Measurements from ENCODE around the gene MICAL2. TPM values are rescaled to one million over a fixed set of nuclear protein-coding genes. Genes with fewer than 3 reads are reported as not detected.
"Not testable (repeated sequence)": the region's sequence is repeated elsewhere in the genome, so short reads cannot be mapped to it uniquely, and the experiment has no call there.

Gene MICAL2
- total and polyA plus RNA-seq, 8 donors: 4.8 to 38.8 (median 26.5) TPM

DNA sequence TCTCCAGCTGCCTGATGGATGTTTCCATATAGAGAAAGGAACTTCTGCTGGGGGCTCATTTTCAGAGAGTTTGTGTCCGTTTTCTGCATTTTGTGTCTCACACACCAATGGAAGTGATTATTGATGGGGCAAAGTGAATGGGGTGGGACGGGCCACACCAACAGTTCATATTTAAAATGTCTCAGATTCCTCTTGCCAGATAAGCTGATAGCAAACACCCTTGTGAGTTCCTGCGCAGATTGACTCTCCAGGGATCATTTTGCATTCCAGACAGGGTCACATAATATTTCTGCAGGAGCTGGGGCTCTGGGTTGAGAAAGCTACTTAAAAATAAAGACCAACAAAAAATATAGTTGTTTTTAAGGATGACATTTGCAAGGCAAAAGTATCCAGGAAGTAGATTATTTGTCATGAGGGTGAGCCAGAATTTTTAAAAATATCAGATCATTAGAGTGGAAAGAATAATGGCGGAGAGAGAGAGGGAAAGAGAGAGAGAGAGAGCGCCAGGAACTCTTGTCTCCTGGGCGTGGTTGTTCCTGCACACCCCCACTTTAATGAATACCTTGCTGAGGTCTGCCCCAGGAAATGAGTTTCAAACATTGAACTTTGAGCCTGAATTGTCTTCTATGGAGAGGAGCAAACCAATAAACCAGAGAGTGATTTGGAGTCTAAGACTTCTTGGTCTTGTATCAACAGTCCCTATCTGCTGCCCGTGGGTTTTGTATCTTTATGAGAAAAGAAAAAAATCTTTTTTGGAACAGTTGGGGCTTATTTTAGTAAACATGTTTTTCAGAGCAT, 33.3 kb downstream of the MICAL2 start:
- no peaks in the 10 kb centered on the region for H3K9me3 ChIP-seq
- ATAC-seq (peak in 1 of 4 donors; percentile 21), DNase-seq (no peak), FAIRE-seq (no peak)
- TF ChIP-seq, protein P1, sequence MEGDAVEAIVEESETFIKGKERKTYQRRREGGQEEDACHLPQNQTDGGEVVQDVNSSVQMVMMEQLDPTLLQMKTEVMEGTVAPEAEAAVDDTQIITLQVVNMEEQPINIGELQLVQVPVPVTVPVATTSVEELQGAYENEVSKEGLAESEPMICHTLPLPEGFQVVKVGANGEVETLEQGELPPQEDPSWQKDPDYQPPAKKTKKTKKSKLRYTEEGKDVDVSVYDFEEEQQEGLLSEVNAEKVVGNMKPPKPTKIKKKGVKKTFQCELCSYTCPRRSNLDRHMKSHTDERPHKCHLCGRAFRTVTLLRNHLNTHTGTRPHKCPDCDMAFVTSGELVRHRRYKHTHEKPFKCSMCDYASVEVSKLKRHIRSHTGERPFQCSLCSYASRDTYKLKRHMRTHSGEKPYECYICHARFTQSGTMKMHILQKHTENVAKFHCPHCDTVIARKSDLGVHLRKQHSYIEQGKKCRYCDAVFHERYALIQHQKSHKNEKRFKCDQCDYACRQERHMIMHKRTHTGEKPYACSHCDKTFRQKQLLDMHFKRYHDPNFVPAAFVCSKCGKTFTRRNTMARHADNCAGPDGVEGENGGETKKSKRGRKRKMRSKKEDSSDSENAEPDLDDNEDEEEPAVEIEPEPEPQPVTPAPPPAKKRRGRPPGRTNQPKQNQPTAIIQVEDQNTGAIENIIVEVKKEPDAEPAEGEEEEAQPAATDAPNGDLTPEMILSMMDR (IDR thresholded peaks at IDR 0.05): no peak
- no peak overlapping the region for H3K4me3 ChIP-seq
- no peaks in the 10 kb centered on the region for H3K36me3 ChIP-seq
- H3K27ac ChIP-seq: peak overlapping the region in 1 of 4 donors; percentile 28
- no peaks in the 10 kb centered on the region for H3K27me3 ChIP-seq
- WGBS, 2 donors: 68 to 71% methylated on average over 7 of the region's 7 CpGs
- intact Hi-C loops (cut with DNase I): no loop called here
- H3K4me1 ChIP-seq: no peaks in the 10 kb centered on the region

DNA sequence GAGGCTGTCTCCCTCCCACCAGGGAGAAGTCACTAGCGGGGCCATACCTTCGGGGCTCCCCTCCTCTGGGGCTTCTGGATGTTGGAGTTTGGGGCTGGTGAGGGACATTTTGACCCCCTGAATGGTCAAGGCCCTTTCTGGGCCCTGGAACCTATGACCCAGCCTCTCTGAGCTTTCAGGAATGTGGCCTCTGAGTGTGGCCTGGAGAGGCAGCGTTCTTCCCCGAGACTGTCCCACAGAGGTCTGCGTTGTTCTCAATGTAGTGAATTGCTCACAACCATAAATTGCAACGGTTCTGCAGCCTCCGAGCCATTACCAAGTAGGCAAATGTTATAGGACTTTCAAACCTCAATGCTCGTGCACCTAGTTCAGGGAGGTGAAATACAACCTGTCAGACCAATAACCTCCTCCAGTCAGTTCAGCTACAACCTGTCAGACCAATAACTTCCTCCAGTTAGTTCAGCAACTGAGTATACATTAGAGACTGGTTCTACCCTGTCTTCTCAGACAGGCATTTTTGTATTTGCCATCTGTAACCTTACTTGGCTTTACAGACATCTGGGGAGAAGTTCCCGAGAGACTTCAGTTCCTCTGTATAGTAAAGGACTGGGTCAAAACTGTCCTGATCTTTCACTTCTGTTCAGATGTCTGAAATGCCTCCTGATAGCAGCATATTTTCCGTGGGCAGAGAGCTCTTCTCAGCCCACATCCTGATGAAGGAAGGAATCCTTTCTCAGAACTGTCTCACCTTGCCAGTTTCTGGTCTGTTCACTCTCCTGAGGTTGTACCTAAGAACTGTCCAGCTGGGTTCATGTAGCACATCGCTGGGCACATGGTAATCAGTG, 34.2 kb downstream of the MICAL2 start:
- Histone ChIP-seq H3K27ac (peak overlapping the region in 1 of 4 donors; percentile 8), H3K27me3 (no peaks in the 10 kb centered on the region), H3K4me3 (no peak overlapping the region), H3K36me3 (no peaks in the 10 kb centered on the region), H3K4me1 (no peaks in the 10 kb centered on the region), H3K9me3 (no peaks in the 10 kb centered on the region)
- ATAC-seq (peak in 1 of 4 donors; percentile 23), DNase-seq (no peak), FAIRE-seq (no peak)
- 90 to 95% methylated on average over 11 of the region's 11 CpGs for WGBS, 2 donors
- TF ChIP-seq, protein P1 (IDR thresholded peaks at IDR 0.05): no peak
- intact Hi-C loops (cut with DNase I): no loop called here

- H3K4me3 ChIP-seq; H3K27me3 ChIP-seq; H3K4me1 ChIP-seq; intact Hi-C loops (cut with DNase I); H3K27ac ChIP-seq; H3K36me3 ChIP-seq; DNase-seq; ATAC-seq; FAIRE-seq; H3K9me3 ChIP-seq: not testable (repeated sequence)
- 91 to 94% methylated on average over 2 to 3 of the region's 3 CpGs for whole genome bisulfite sequencing, 2 donors
Observed at GRCh38 chr11:12146678-12147077, 36.3 kb downstream of the MICAL2 start.

GRCh38 chr11:12147827-12148226, 37.4 kb downstream of the MICAL2 start:
- Histone ChIP-seq H3K27me3 (no peaks in the 10 kb centered on the region), H3K4me3 (no peak overlapping the region), H3K4me1 (no peaks in the 10 kb centered on the region), H3K36me3 (no peaks in the 10 kb centered on the region), H3K9me3 (no peaks in the 10 kb centered on the region), H3K27ac (no peak overlapping the region)
- DNase-seq (no peak), ATAC-seq (no peak), FAIRE-seq (no peak)
- 85 to 99% methylated on average over 5 of the region's 5 CpGs for WGBS, 2 donors
- intact Hi-C loops (cut with DNase I): no loop called here
- TF ChIP-seq, protein P1 (IDR thresholded peaks at IDR 0.05): no peak

GRCh38 chr11:12148466-12148865, 38.1 kb downstream of the MICAL2 start:
- TF ChIP-seq, protein P1 (IDR thresholded peaks at IDR 0.05): no peak
- no peak overlapping the region for H3K4me3 ChIP-seq
- 93 to 97% methylated on average over 3 of the region's 3 CpGs for WGBS, 2 donors
- H3K36me3 ChIP-seq: no peaks in the 10 kb centered on the region
- H3K4me1 ChIP-seq: no peaks in the 10 kb centered on the region
- DNase-seq (no peak), FAIRE-seq (no peak), ATAC-seq (no peak)
- no peaks in the 10 kb centered on the region for H3K27me3 ChIP-seq
- intact Hi-C loops (cut with DNase I): no loop called here
- no peaks in the 10 kb centered on the region for H3K9me3 ChIP-seq
- no peak overlapping the region for H3K27ac ChIP-seq
